GM04503 (cell line): Measurements from ENCODE around the gene KRTAP10-4.
"Not testable (repeated sequence)": the region's sequence is repeated elsewhere in the genome, so short reads cannot be mapped to it uniquely, and the experiment has no call there.

ENCODE experiments used
- DNase-seq: peaks from one replicate; pipeline ENCODE4 v3.0.0-alpha.2; 2012; ENCODE audit warnings: low read depth

The KRTAP10-4 gene, protein sequence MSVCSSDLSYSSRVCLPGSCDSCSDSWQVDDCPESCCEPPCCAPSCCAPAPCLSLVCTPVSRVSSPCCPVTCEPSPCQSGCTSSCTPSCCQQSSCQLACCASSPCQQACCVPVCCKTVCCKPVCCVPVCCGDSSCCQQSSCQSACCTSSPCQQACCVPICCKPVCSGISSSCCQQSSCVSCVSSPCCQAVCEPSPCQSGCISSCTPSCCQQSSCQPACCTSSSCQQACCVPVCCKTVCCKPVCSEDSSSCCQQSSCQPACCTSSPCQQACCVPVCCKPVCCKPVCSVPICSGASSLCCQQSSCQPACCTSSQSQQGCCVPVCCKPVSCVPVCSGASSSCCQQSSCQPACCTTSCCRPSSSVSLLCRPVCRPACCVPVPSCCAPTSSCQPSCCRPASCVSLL

DNA sequence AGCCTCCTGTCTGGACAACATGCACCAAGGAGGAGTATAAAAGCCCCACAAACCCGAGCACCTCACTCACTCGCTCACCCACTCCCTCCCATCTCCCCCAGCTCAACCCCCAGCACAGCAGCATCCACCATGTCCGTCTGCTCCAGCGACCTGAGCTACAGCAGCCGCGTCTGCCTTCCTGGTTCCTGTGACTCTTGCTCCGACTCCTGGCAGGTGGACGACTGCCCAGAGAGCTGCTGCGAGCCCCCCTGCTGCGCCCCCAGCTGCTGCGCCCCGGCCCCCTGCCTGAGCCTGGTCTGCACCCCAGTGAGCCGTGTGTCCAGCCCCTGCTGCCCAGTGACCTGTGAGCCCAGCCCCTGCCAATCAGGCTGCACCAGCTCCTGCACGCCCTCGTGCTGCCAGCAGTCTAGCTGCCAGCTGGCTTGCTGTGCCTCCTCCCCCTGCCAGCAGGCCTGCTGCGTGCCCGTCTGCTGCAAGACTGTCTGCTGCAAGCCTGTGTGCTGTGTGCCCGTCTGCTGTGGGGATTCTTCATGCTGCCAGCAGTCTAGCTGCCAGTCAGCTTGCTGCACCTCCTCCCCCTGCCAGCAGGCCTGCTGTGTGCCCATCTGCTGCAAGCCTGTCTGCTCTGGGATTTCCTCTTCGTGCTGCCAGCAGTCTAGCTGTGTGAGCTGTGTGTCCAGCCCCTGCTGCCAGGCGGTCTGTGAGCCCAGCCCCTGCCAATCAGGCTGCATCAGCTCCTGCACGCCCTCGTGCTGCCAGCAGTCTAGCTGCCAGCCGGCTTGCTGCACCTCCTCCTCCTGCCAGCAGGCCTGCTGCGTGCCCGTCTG is at the start of gene KRTAP10-4:
Gene KRTAP10-4 (plus strand): TSS at position 100 of the 827 bp plus-strand sequence. CDS start 30 bp downstream, at position 130.
- DNase-seq, result not testable (repeated sequence)

DNA sequence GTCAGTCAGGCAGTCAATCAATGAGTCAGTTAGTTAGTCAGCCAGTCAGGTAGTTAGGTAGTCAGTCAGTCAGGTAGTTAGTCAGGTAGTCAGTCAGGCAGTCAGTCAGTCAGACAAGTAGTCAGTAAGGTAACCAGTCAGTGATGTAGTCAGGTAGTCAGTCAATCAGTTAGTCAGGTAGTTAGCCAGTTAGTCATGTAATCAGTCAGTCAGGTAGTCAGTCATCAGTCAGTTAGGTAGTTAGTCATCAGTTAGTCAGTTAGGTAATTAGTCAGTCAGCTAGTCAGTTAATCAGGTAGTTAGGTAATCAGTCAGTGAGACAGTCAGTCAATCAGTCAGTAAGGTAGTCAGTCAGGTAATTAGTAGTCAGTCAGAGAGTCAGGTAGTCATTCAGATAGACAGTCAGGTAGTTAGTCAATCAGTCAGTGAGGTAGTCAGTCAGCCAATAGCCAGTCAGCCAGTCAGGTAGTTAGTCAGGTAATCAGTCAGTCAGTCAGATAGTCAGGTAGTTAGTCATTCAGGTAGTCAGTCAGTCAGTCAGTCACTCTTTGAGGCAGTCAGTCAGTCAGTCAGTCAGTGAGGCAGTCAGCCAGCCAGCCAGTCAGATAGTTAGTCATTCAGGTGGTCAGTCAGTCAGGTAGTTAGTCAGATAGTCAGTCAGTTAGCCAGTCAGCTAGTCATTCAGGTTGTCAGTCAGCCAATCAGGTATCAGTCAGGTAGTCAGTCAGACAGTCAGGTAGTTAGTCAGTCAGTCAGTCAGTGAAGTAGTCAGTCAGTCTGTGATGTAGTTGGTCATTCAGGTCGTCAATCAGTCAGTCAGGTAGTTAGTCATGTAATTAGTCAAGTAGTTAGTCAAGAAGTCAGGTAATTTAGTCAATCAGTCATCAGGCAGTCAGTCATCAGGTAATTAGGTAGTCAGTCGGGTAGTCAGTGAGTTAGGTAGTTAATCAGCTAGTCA is 48.8 kb upstream of the KRTAP10-4 start:
- DNase-seq, result no peak

DNA sequence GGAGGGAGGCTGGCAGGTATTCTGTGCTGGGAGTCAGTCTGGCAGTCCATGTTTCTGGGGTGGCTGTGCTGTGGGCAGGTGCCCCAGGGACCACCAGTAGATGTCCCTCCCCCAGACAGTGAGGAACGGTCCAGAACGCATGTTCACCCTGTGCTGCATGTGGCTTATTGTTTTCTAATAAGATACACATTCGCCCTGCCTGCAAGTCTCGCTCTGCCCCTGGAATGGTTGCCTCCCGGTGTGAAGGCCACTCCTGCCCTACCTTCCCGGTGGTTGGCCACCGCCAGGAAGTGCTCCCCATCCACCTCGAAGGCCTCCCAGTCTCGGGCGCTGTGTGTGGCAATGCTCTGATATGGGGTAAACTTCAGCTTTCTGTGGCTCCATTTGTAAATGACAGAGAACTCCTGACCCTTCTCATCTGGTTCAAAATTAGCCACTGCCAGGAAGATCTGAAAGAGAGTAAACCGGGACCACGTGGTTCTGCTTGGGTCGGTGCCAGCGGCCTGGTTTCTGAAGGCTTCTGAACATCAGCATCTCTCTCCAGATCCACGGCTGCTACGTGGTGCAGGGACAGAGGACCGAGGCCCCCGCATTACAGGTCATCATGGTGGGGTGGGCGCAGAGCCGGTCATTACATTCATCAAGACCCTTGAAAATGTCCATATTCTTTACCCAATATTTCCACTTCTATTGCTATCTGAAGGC is 48.0 kb upstream of the KRTAP10-4 start:
- DNase-seq, result no peak

- DNase-seq, result no peak
Measured at GRCh38 chr21:44526096-44526997, 47.2 kb upstream of the KRTAP10-4 start.

- no peak for DNase-seq
Measured at GRCh38 chr21:44527156-44527982, 46.2 kb upstream of the KRTAP10-4 start.

DNA sequence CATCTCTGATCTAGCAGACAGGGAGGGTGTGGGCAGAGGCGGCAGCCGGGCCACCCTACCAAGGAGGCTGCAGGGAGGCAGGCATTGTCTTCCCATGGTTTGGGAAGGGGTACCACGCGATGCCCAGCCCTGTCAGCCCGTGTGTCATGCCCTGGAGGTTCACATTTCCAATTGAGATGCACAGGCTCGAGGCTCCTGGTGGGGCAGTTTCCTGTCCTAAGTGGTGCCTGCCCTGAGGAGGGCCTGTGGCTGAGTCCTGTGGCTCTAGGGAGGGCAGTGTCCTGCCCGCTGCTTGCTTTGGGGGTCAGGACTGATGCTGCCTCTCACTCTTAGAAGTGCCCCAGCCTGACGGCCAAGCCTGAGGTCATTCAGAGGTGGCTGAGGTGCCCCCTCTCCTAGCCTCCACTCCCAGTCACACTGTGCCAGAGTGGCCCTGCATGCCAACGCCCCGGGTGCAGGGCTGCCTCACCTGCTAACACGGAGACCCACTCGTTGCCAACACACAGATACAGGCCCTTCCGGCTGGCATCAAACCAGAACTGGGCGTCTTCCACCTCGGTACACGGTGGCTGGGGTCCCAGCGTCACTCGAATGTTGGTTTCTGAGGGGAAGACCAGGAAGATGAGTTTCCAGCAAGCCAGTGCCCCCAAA is 45.4 kb upstream of the KRTAP10-4 start:
- DNase-seq, result no peak

DNA sequence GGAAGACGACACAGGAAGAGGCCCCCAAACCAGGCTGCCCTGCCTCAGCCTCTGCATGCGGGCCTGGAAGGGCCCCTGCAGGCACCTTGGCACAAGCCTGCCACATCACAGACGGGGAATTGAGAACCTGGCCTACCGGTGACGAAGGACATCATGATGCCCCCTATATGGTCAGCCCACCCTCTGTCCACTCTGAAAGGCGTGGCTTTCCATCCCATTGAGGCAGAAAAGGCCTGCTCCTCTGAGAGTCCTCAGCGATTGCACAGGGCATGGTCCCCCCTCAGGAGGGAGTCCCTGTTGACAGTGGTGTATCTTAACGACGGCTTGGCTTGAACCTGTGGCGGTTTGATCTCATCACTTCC is 44.9 kb upstream of the KRTAP10-4 start:
- no peak for DNase-seq

- no peak for DNase-seq
Measured at GRCh38 chr21:44529011-44529421, 44.5 kb upstream of the KRTAP10-4 start.

DNA sequence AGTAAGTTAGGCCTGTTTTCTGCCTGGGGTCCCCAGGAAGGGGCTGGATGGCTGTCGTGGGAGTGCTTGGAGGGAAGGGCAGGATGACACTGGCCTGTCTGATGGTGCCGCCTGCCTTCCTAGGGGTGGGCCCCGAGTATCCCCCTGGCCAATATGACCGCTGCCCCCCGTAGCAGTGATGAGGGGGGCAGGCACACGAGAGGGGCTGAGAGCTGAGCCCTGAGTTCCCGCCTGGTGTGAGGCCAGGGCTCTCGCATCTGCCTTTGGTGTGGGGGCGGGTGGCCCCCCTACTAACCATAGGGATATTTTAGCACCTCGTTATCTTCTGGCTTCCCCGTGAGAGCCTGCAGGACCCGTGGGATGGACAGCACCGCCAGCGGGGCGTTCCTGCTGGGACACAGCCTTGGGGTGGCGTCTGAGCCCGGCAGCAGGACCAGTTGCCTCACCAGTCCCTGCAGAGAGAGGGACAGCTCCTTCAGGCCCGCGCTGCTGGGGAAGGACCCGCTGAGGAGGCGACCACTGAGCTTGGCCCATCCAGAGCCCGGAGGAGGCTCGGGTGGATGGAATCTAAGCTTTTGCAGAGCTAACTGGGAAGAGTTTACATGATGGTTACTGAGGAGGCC is 43.9 kb upstream of the KRTAP10-4 start:
- DNase-seq, result no peak

- DNase-seq, result no peak
Measured at GRCh38 chr21:44530221-44530902, 43.2 kb upstream of the KRTAP10-4 start.

DNA sequence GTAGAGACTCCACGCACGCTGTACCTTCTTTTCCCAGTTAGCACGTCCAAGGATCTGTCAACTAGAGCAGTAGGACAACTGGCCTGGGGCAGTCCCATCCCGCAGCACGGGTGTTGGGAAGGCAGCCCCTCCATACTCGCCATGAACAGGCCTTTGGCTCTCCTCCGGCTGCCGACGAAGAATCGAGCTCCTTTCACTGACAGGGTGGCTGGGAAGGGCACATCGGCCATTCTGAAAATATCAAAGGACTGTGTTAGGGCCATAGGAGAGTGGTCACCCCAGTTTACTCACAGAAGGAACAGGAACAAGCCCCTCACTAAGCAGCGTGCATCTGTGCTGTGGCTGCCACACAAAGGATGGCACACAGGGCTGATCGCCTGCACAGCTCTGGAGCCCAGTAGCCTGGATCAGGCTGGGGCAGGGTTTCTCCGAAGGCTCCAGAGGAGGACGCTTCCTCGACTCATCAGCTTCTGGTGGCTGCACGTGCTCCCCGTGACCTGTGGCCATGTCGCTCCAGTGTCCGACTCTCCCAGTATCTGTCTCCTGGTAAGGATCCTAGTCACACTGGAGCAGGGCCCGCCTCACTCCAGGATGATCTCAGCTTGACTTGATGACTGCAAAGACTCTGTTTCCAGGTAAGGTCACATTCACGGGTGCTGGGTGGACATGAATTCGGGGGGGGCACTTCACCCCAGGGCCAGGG is 42.5 kb upstream of the KRTAP10-4 start:
- DNase-seq, result no peak

DNA sequence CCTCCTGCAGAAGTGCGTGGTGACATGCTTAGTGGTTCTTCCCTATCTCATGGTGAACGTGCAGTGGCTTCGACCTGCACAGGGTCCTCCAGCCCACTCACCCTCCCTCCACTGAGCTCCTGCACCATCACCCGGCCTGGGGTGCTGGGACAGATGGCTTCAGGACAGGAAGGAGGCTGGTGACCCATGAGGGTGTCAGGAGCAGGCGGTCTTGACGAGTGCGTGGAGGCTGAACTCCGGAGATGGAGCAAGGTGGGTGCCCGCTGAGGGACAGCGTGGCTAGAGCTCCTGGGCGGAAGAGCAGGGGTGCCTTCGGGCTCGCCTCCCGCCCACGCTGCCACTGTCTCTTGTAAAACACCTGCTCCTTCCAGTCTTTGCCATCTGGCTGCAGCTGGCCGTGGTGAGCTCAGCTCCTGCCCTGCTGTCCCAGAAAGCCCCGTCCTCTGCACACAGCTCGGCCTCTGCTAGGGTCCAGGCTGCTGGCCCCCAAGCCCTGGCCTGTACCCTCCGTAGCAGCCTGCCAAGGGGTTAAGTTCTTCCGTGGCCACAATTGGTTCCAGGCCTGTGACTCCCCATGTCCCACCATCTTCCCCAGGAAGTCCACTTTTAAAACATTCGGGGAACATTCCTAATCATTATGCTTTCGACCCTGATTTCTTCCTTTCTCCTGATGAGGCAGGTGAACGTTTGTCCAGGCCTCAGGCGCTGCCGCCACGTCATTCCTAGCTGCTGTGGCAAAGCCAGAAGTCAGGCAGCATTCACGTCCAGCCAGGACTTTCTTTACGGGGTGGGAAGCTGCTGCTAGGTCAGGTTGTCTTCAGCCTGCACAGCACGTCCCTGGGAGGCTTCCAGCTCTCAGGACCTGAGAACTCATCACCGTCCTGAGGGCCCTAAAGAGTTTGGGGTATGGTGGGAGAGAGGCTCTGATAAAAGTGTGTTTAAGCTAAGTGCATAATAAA is 41.6 kb upstream of the KRTAP10-4 start:
- no peak for DNase-seq

DNA sequence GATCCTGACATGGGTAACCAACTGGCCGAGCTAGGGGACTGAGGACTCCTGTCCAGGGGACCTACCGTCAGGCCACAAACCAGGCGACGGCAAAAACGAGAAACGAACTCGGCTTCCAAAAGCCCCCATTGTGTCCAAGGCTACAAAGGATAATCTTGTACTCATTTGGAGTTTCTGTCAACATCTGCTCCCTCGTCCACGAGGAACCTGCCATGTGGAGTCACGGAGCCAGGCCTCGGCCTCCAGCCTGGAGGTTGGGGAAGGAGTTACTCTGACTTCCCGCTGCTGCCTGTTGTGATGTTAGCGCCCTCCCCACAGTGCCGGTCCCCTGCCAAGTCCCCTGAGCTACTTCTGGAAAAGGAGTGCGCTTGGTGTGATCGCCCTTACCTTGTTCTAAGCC is 40.8 kb upstream of the KRTAP10-4 start:
- no peak for DNase-seq

- DNase-seq, result no peak
Measured at GRCh38 chr21:44533121-44533890, 40.2 kb upstream of the KRTAP10-4 start.
